GM12892 (cell line): ENCODE data around the gene PDZD2.

Experiments
- POLR2A ChIP-seq: IDR thresholded peaks from 2 replicates; pipeline ENCODE4 v1.6.1; 2011; ENCODE audit warnings: low read depth, low read length, control low read depth
- TAF1 ChIP-seq: IDR thresholded peaks from 2 replicates; pipeline ENCODE4 v1.6.1; 2011; ENCODE audit warnings: low read depth, mild to moderate bottlenecking, control low read depth, low read length, borderline replicate concordance

GRCh38 chr5:31736127-31736526, 97.2 kb downstream of the PDZD2 start:
- no peak for TF ChIP-seq POLR2A
- no peak for TF ChIP-seq TAF1
